KOPT-K1 (cell line): ENCODE measurements around the gene PRR29.

Experiments used
- H3K27ac ChIP-seq: fragments of 200-600 bp; sonication (generic); 2 replicates; pipeline ENCODE4 v1.5.1; 2016; ENCODE audit warnings: antibody characterized with exemption, mild to moderate bottlenecking, low read depth, low read length; ENCODE audit not compliant: poor library complexity, severe bottlenecking
- H3K36me3 ChIP-seq: fragments of 200-600 bp; sonication (generic); 2 replicates; pipeline ENCODE4 v1.5.1; 2017; ENCODE audit warnings: antibody characterized with exemption, mild to moderate bottlenecking, low read length, moderate library complexity; ENCODE audit not compliant: insufficient read depth
- H3K9me3 ChIP-seq: fragments of 200-600 bp; sonication (generic); 2 replicates; pipeline ENCODE4 v1.5.1; 2017; ENCODE audit warnings: antibody characterized with exemption, low read length, mild to moderate bottlenecking; ENCODE audit not compliant: insufficient read depth, poor library complexity, severe bottlenecking

PRR29 gene

GRCh38 chr17:63998050-63998720, at the start of gene PRR29:
TSS of gene PRR29 (plus strand) at chr17:63998351. CDS start at chr17:63998365, 14 bp downstream.
- Histone ChIP-seq H3K27ac (peak within 1 kb of the TSS; percentile 37), H3K9me3 (no peaks in the 10 kb centered on the region), H3K36me3 (peaks cover 23% of the 10 kb centered on the region)

GRCh38 chr17:63948521-63948920, 49.6 kb upstream of the PRR29 start:
- no peaks in the 10 kb centered on the region for H3K9me3 ChIP-seq
- H3K27ac ChIP-seq, result no peak overlapping the region
- H3K36me3 ChIP-seq, result no peaks in the 10 kb centered on the region

- no peak overlapping the region for H3K27ac ChIP-seq
- H3K36me3 ChIP-seq, result no peaks in the 10 kb centered on the region
- H3K9me3 ChIP-seq, result no peaks in the 10 kb centered on the region
Observed at GRCh38 chr17:63949576-63950250, 48.4 kb upstream of the PRR29 start.

- no peak overlapping the region for H3K27ac ChIP-seq
- H3K9me3 ChIP-seq, result no peaks in the 10 kb centered on the region
- no peaks in the 10 kb centered on the region for H3K36me3 ChIP-seq
Observed at GRCh38 chr17:63950940-63951907, 46.9 kb upstream of the PRR29 start.

GRCh38 chr17:63954402-63955063, 43.6 kb upstream of the PRR29 start:
- Histone ChIP-seq H3K27ac (peak overlapping the region; percentile 60), H3K9me3 (no peaks in the 10 kb centered on the region), H3K36me3 (no peaks in the 10 kb centered on the region)

- peak overlapping the region; percentile 60 for H3K27ac ChIP-seq
Observed at GRCh38 chr17:63955232-63955631, 42.9 kb upstream of the PRR29 start.

GRCh38 chr17:63955791-63956190, 42.4 kb upstream of the PRR29 start:
- Histone ChIP-seq H3K36me3 (no peaks in the 10 kb centered on the region), H3K9me3 (no peaks in the 10 kb centered on the region), H3K27ac (no peak overlapping the region)

More at GRCh38 chr17:63955232-63955631, 42.9 kb upstream of the PRR29 start:
- no peaks in the 10 kb centered on the region for H3K36me3 ChIP-seq
- H3K9me3 ChIP-seq, result no peaks in the 10 kb centered on the region

GRCh38 chr17:63956296-63956920, 41.7 kb upstream of the PRR29 start:
- Histone ChIP-seq H3K27ac (no peak overlapping the region), H3K9me3 (no peaks in the 10 kb centered on the region)

GRCh38 chr17:63960006-63960405, 38.1 kb upstream of the PRR29 start:
- no peaks in the 10 kb centered on the region for H3K36me3 ChIP-seq
- H3K27ac ChIP-seq, result no peak overlapping the region
- H3K9me3 ChIP-seq, result no peaks in the 10 kb centered on the region

More at GRCh38 chr17:63956296-63956920, 41.7 kb upstream of the PRR29 start:
- no peaks in the 10 kb centered on the region for H3K36me3 ChIP-seq

GRCh38 chr17:63960430-63960829, 37.7 kb upstream of the PRR29 start:
- H3K9me3 ChIP-seq, result no peaks in the 10 kb centered on the region
- H3K36me3 ChIP-seq, result no peaks in the 10 kb centered on the region
- no peak overlapping the region for H3K27ac ChIP-seq

- Histone ChIP-seq H3K9me3 (no peaks in the 10 kb centered on the region), H3K36me3 (no peaks in the 10 kb centered on the region), H3K27ac (no peak overlapping the region)
Observed at GRCh38 chr17:63961355-63962212, 36.6 kb upstream of the PRR29 start.

GRCh38 chr17:63962298-63962744, 35.8 kb upstream of the PRR29 start:
- Histone ChIP-seq H3K9me3 (no peaks in the 10 kb centered on the region), H3K36me3 (no peaks in the 10 kb centered on the region), H3K27ac (no peak overlapping the region)

GRCh38 chr17:63963123-63963522, 35.0 kb upstream of the PRR29 start:
- no peaks in the 10 kb centered on the region for H3K9me3 ChIP-seq
- H3K36me3 ChIP-seq, result no peaks in the 10 kb centered on the region
- H3K27ac ChIP-seq, result no peak overlapping the region
